HG03457 (cell line): ENCODE data around the gene ZNF816.
"Not testable (repeated sequence)": the region's sequence is repeated elsewhere in the genome, so short reads cannot be mapped to it uniquely, and the experiment has no call there.

ENCODE experiments used
- ATAC-seq: cut with Tn5 transposase; IDR thresholded peaks from one replicate; pipeline ENCODE4 v1.9.1; 2021; ENCODE audit warnings: moderate number of reproducible peaks; ENCODE audit not compliant: unreplicated experiment

Gene ZNF816

DNA sequence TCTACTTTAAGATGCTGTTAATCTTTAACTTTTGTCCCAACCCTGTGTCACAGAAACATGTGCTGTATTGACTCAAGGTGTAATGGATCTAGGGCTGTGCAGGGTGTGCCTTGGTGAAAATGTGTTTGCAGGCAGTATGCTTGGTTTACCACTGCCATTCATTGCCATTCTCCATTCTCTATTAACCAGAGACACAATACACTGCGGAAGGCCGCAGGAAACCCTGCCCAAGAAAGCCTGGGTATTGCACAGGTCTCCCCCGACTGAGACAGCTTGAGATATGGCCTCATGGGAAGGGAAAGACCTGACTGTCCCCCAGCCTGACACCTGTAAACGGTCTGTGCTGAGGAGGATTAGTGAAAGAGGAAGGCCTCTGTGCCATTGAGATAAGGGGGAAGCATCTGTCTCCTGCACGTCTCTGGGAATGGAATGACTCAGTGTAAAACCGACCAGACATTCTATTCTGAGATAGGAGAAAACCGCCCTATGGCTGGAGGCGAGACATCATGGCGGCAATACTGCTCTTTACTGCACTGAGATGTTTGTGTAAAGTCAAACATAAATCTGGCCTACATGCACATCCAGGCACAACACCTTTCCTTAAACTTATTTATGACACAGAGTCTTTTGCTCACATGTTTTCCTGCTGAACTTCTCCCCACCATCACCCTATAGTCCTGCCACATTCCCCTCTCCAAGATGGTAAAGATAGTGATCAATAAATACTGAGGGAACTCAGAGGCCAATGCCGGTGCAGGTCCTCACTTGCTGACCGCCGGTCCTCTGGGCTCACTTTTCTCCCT lies 26.3 kb downstream of the ZNF816 start:
- ATAC-seq, result no peak

DNA sequence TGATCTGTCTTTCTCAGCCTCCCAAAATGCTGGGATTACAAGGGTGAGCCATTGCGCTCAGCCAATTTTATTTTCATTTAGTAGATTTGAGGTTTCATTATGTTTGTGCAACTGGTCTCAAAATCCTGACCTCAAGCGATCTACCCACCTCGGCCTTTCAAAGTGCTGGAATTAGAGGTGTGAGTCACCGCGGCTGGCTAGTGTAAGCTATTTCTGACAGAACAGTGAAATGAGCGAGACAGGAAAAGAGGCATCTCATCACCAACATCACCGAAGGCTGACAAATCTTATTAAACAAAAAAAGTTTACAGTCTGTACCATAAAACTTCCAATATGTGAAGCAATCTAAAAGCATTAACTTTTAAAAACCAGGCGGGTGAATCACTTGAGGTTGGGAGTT lies 27.2 kb downstream of the ZNF816 start:
- ATAC-seq, result no peak

DNA sequence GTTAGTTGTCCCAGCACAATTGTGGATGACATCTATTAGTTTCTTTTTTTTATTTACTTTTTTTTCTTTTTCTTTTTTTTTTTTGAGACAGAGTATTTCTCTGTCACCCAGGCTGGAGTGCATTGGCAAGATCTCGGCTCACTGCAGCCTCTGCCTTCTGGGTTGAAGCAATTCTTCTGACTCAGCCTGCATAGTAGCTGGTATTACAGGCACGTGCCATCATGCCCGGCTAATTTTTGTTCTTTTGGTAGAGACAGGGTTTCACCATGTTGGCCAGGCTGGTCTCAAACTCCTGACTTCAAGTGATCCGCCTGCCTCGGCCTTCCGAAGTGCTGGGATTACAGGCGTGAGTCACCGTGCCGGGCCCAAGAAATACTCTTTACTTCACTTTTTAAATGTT lies 38.0 kb downstream of the ZNF816 start:
- not testable (repeated sequence) for ATAC-seq

DNA sequence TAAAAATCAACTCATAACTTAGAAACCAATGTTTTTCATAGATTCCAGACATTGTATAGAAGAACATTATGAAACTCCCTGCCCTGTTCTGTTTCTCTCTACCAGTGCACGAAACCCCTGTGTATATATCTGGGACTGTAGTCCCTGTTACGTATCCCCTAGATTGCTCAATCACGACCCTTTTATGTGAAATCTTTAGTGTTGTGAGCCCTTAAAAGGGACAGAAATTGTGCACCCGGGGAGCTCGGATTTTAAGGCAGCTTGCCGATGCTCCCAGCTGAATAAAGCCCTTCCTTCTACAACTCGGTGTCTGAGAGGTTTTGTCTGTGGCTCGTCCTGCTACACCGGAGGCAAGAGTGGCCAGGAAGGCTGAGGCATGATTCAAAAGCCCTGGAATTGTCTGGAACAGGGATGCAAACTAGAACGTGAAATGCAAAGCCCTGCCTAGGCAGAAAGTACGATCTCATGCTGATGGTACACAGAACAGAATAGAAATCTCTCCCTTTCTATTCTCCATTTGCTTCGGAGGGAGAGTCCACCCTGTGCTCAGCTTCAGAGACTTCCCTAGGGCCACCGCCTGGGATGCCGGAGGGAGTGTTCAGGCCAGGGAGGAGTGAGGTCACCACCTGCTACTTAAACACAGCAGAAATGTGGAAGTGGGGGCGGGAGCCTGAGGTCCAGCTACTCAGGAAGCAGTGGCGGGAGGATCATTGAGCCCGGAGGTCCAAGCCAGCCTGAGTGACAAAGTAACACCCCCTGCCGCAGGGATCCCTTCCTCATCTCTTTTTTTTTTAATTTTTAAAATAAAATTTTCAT lies 38.7 kb downstream of the ZNF816 start:
- ATAC-seq, result no peak

DNA sequence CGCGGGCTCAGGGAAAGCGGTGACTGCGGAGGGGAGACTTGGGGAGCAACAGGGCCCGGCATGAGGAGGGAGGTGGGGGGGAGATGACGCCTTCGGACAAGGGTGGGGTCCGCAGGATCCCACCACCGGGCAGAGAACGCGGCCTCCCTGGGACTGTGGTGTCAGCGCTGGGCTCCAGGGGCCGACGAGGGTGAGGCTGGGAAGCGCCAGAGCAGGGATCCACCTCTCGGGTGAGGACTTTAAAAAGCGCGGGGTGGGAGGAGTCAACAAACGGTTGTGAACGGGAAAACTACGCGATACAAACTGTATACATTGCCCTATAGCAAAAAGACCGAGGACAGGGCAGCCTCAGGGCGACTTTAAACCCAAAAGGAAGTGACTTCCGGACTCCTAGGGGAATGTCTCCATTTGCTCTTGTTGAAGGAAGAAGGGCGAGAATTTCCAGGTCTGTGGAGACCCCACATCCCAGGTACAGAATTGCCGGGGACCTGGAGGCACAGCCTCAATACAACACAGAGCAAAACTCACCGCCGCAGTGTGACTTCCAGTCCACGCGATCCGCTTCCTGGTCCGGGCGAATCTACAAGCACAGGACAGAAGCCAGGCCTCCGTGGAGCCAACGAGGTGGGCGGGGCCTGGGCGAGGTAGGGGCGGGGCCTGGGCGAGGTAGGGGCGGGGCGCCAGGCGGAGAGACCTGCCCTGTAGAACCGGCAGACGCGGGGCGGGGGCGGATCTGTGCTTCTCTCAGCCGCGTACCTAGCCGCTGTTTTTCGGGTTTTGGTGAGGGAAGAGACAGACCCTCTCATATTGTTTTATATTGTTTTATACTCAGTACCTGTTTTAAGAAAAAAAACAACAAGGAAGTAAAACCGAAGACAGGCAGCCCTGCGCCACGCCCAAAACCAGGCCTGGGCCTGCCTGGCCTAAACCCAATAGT lies 39.6 kb downstream of the ZNF816 start, which contains the start of gene ZNF888:
Gene ZNF888, minus strand, starts transcription at position 588 of the 937 bp plus-strand sequence. CDS start 5,555 bp downstream, outside the sequence.
- ATAC-seq, result peak; percentile 82

DNA sequence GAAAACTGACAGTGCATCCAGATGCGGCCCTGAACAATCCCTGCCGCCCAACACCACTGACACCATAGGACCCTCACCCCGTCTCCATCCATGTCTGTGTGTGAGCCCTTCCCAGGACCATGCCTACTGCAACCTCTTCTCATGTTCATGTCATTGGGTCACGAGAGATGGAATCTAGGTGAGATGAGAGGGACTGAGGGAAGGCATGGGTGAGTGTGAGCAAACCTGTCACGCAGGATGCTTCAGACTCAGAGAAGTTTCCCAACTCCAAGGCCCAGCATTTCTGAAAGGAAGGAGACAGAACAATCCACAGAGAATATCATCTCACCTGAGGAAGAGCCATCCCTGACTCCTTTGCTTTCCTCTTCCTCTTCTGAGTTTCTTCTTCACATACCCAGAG lies 45.1 kb downstream of the ZNF816 start:
- ATAC-seq, result no peak

DNA sequence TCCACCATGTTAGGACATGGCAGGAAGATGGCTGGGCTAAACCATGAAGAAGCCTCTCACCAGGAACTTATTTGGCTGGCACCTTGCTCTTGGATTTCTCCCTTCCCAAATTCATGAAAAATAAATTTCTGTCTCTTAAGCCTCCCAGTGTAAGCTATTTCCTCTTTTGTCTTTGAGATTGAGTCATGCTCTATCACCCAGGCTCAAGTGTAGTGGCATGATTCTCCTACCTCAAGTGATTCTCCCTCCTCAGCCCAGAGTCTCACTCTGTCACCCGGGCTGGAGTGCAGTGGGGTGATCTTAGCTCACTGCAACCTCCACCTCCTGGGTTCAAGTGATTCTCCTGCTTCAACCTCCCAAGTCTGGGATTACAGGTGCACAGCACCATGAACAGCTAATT lies 52.0 kb downstream of the ZNF816 start:
- no peak for ATAC-seq

DNA sequence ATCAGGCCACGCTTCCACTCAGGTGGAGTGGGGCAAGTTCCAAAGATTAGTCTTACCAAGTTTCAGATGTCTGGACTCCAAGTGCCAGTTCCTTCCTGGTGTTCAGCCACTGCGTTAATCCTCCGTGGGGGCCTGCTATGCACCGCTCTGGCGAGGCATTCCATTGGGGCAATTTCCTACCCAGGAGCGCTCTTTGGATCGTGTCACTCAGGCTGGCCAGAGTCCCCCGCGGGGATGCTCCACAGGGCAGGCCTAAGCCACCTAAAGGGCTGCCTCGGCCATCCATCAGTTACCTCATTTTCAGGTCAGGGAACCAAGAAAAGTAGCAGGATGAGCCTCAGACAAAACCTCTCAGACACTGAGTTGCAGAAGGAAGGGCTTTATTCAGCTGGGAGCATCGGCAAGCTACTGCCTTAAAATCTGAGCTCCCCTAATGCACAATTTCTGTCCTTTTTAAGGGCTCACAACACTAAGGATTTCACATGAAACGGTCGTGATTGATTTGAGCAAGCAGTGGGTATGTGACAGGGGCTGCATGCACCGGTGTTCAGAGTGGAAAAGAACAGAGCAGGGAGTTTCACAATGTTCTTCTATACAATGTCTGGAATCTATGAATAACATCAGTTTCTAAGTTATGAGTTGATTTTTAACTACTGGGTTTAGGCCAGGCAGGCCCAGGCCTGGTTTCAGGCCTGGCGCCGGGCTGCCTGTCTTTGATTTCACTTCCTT lies 58.5 kb downstream of the ZNF816 start:
- not testable (repeated sequence) for ATAC-seq

DNA sequence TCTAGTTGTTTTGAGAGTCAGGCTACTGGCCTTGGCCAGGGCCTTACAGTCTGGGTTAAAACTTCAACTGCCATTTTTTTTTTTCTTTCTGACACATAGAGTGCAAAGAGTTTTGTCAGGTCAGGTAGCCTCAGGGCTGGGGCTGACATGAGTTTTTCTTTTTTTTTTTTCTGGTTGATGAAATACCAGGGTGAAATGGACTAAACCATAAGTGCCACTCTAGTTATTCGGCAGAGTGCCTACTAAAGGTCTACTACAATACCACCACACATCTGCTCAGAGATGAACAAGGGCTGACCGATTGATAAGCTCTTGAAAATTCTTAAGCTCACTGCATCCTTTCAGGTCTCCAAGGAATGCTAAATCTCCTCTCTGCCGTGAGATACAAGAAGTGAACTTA lies 60.8 kb downstream of the ZNF816 start:
- ATAC-seq, result no peak
